LNCAP (cell line): ENCODE measurements around the gene CXorf58.
A peak's percentile ranks its signal among the peaks of the same experiment; 100 is the strongest.

ENCODE experiments used
- TF ChIP-seq, protein P1 (sequence below): fragments of 450-650 bp; IDR thresholded peaks from 2 replicates; pipeline ENCODE4 v1.5.1; 2017; ENCODE audit warnings: mild to moderate bottlenecking

Gene CXorf58

DNA sequence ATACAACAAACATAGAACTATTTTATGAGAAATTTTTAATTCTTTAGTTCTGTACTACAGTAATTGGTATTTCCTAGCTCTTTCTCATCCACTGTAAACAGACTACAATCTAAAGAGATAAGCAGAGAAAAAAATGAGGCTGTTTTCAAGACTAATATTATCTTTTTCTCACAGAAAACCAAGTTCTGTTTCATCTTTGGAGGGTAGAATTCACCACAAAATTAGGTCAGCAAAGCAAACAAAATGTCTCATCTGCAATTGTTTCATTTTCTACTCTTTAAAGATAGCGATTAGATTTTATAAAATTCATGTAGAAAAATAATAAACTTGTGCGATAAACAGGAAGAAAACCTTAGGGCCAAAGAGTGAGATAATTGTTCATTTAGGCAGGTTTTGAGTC lies 10.8 kb upstream of the CXorf58 start:
- TF ChIP-seq, protein P1, sequence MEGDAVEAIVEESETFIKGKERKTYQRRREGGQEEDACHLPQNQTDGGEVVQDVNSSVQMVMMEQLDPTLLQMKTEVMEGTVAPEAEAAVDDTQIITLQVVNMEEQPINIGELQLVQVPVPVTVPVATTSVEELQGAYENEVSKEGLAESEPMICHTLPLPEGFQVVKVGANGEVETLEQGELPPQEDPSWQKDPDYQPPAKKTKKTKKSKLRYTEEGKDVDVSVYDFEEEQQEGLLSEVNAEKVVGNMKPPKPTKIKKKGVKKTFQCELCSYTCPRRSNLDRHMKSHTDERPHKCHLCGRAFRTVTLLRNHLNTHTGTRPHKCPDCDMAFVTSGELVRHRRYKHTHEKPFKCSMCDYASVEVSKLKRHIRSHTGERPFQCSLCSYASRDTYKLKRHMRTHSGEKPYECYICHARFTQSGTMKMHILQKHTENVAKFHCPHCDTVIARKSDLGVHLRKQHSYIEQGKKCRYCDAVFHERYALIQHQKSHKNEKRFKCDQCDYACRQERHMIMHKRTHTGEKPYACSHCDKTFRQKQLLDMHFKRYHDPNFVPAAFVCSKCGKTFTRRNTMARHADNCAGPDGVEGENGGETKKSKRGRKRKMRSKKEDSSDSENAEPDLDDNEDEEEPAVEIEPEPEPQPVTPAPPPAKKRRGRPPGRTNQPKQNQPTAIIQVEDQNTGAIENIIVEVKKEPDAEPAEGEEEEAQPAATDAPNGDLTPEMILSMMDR, result no peak

DNA sequence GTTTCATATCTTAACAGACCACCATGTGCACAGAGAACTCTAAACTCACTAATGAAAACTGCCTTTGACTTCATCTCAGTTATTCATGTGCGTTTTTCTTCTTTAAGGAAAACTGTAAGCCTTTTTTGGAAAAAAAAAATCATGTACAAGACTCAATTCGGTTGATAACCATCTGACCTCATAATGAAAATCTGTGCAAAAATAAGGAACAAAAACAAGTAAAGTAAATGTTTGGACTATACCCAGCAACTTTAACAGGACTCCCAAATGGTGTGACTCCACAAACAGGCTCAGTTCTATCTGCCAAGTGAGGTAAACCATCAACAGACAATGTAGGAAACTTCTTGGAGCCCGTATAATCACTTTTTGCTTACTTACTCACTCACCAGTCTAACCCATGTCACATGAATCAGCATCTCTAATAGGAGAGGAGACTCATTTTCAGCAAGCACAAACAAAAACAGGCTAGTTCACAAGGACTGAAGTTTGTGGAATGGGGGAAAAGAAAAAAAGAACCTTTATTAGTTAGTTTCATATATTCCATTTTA lies 9.3 kb upstream of the CXorf58 start:
- TF ChIP-seq, protein P1, result no peak

DNA sequence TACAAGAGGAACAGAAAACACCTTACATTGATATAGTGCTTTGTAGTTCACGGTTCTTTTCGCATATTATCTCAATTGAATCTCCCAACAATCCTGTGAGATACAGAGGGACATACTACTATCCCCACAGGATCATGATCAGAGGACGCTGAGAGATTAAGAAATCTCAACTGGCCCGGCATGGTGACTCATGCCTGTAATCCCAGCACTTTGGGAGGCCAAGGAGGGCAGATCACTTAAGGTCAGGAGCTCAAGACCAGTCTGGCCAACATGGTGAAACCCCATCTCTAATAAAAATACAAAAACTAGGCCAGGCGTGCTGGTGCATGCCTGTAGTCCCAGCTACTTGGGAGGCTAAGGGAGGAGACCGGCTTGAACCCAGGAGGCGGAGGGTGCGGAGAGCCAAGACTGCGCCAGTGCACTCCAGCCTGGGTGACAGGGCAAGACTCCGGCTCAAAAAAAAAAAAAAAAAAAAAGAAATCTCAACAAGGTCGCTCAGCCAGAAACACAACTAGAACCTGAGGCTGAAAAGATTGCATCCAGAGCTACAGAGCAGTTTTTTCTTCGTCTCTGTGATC lies 7.5 kb upstream of the CXorf58 start:
- TF ChIP-seq, protein P1, result no peak

DNA sequence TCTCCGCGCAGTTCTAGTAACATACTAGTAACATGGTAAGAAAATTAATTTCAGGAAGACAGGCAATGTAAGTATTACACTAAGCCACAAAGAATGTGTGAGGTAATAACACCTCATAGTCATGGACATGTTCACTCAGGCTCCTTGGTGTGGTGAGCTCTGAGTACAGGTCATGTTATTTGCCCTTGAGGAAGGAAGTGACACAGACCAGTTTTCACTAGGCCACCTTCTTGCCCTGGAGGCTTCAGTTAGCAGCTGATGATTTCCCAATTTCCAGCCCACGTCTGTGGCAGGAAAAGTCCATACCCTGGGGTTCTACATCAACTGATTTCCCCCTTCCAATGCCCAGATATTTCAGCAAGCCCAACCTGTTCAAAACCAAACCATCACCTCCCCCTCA lies 6.7 kb upstream of the CXorf58 start:
- TF ChIP-seq, protein P1, result no peak

DNA sequence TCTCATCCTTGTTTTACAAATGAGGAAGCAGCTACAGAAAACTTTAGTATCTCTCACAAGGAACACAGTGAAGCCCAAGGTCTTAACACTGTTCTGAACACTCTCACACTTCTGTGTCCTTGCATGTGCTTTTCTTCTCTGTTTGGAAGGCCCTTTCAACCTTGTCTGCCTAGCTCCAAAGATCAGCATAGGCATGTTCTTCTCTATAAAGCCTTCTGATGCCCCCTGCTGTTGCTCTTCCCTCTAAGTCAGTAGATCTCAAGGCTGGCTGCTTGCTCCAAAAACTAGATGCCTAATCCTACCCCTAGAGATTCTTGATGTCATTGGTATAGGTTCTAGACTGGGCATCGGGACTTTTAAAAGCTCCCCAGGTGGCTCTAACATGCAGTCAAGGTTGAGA lies 6.0 kb upstream of the CXorf58 start:
- TF ChIP-seq, protein P1, result peak; percentile 36

DNA sequence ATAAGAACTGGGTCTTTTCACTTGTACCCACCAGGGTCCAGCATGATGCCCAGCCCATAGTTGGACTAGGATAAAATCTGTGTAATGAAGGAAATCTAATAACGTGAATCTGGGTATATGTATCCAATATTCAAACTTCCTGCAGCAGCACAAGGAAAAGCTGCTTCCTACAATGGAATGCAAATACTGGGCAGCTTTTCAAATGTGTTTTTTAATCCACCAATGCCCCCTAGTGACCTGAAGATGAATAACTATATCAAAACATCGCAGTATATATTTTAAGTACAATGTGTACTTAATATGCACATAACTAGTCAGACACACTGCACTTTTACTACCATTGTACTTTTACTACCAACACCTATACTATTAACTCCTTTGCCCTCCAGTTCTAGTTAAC lies 5.4 kb upstream of the CXorf58 start:
- TF ChIP-seq, protein P1, result peak; percentile 35; the same call in 1 of the 2 replicates

DNA sequence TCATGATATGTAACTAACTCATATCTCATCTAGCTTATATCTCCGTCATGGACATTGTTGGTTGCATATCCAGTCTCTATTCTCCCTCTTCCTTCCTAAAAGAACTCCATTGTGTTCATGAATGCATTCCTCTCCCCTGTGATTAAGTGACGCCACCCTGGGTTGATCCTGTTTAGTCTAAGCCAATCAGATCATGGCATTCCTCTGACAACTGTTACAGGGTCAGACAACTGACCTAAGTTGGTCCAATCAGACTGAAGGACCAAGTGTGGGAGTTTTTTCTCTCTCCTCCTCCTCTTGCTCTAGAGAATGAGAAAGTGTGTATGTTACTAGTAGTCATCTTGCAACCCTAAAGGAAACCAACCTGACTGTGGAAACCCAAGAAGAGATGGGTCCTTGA lies 3.7 kb upstream of the CXorf58 start:
- TF ChIP-seq, protein P1, result no peak

DNA sequence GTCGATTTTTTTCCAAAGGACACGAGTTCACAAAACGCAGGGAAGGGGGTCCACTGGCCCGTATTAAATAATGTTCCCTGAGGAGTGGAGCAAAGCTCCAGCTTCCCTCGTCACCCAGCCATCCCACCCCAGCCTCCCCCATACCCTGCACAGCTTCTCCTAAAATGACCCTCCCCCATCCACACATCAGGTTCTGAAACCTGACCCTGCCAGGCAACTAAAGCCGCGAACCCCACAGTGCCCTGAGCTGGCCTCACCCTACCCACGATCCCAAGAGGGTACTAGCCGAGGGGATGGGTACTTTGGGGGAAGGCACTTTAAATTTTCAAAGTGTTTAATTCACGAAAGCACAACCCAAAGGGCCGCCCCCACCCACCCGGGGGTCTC lies 702 bp upstream of the CXorf58 start:
- TF ChIP-seq, protein P1, result no peak
